Activated CD4-positive, alpha-beta T cell treated with anti-CD3 and anti-CD28 coated beads for 4 hours (primary cell): ENCODE data around the gene PMS2.
"Not testable (repeated sequence)": the region's sequence is repeated elsewhere in the genome, so short reads cannot be mapped to it uniquely, and the experiment has no call there.

Source experiments
- DNase-seq, 2 donors: peaks; one replicate each; pipeline ENCODE4 v3.0.0-alpha.2; 2020

The PMS2 gene

DNA sequence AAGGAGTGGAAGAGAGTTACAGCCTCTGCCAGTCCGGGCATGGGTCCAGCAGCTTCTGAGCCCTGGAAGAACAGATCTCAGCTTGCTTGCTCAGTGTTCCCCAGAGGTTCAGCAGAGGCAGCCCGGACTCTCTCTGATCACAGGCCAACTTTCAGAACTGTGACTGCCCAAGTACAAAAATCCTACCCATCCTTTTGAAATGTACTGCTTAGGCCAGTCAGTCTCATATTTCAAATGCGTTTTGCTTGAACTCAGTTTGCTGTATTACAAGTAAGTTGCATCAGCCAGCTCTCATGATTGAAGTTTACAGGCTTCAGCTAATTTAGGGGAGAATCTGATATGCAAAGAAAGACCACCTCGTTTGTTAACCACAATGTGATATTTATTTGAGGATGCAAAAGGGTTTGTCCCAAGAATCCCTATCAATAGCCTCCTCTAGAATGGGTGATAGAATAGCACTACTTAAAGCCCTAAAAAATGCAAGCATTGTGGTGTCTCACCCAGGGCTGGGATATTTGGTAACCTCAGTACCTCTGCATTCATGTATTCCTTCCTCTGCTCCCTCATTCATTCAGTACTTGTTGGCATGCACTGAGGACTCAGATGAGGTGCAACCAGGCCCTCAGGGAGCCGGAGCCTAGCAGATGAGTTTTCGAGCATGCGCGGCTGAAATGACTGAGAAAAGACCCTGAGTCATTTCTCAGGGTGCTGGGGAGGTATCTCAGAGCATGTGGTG is 7.2 kb upstream of the PMS2 start:
- no peak for DNase-seq

DNA sequence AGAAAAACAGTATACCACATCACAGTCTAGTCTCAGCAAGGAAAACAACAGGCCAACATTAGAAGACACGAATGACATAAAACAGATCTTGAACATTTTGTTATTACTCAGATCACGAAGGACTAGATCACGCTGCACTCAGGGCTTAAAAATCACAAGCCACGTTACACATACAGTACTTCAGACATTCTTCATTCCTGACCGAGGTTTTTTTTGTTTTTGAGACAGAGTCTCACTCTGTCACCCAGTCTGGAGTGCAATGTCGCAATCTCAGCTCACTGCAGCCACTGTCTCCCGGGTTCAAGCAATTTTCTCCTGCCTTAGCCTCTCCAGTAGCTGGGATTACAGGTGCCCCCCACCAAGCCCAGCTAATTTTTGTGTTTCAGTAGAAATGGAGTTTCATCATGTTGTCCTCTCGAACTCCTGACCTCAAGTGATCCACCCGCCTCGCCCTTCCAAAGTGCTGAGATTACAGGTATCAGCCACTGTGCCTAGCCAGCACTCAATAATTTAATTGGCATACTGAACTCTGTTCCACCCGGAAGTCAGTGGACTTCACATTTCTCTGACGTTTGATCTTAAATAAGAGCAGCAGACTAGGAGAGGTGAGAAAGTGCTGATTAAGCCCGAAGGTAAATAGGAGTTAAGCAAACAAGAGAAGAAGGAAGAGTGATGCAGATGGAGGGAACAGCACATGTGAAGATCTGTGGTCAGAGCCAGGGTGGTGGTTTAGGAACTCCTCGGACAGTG is 3.7 kb upstream of the PMS2 start:
- DNase-seq = no peak

DNA sequence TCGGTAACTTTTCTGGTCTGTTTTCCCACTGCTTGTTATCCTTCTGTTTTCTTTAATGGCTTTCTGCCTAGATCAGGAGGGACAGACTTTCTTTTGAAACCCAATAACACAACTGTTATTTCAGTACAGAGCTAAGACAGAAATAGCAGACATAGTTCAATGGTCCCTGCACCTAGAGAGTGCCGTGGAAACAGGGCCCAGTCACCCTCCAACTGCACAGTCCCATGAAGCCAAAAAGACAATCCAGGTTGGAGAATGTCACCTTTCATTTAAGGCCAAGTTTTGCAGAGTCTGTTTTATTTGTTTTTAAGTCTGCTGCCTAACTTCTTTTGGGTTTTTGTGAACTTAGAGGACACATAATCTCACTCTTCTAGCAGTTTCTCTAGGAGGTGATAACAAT is 2.7 kb upstream of the PMS2 start:
- DNase-seq = no peak

DNA sequence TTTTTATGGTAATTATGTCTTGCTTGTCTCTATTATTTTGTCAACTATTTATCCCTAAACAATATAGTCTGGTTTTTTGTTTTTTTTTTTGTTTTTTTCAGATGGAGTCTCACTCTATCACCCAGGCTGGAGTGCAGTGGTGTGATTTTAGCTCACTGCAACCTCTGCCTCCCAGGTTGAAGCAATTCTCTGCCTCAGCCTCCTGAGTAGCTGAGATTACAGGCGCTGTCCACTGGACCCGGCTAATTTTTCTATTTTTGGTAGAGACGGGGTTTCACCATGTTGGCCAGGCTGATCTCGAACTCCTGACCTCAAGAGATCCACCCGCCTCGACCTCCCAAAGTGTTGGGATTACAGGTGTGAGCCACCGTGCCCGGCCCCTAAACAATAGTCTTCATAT is 1.5 kb upstream of the PMS2 start:
- DNase-seq = not testable (repeated sequence)

DNA sequence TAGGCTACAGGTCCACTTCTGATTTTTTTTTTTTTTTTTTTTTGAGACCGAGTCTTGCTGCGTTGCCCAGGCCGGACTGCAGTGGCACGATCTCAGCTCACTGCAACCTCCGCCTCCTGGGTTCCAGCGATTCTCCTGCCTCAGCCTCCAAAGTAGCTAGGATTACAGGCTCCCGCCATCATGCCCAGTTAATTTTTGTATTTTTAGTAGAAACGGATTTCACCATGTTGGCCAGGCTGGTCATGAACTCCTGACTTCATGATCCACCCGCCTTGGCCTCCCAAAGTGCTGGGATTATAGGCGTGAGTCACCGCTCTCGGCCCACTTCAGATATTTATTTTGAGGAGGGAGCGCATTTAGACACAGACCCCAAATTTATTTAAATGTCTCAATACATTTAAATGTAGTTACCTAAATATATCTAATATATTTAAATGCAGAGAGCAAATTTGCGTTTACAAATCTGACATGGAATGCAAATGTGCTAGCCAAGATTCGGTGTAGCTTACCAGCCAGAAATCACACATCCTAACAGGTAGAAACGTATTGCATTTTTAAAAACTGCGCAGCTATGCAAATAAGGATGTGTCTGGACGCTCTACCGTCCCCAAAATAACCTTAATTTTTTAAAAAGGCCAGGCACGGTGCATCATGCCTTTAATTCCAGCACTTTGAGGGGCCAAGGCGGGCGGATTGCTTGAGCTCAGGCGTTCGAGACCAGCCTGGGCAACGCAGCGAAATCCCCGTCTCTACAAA is 836 bp downstream of the PMS2 start:
- DNase-seq = not testable (repeated sequence)

DNA sequence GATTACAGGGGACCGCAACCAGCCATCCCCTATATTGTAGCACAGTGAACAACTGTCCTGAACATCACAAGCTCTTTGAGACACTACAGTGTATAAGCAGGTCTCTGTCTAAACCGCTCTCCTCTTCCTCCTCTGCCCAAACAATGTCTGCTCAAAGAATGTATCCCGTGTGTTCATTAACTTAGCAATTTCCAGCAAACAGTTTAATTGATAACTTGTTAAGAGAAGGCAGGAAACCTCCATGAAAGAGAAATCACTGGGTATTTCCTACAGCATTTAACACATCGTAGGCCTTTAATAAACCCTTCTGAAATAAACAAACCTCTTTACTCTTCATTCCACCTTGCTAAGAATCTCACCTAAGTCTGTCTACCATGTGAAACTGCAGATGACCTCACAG is 1.5 kb downstream of the PMS2 start:
- no peak for DNase-seq

DNA sequence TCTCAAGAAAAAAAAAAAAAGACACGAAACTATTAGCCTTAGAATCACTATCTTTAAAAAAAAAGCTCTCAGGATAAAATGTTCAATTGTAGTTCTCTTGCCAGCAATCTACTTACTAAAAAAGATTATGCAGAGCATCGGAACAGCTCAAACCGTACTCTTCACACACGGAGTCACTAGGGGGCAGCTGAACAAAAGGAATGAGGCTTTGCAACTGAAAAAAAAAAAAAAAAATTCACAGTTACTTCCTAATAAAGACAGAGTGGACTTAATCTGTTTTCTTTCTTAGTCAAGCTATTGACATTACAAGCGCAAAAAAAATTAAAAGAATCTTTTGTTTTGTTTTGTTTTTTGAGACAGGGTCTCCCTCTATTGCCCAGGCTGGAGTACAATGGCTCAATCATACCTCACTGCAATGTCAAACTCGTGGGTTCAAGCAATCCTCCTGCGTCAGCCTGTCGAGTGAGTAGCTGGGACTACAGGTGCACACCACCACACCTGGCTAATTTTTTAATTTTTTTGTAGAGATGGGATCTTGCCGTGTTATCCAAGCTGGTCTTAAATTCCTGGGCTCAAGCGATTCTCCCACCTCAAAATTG is 11.5 kb downstream of the PMS2 start:
- peak; percentile 48 to 57 for DNase-seq

DNA sequence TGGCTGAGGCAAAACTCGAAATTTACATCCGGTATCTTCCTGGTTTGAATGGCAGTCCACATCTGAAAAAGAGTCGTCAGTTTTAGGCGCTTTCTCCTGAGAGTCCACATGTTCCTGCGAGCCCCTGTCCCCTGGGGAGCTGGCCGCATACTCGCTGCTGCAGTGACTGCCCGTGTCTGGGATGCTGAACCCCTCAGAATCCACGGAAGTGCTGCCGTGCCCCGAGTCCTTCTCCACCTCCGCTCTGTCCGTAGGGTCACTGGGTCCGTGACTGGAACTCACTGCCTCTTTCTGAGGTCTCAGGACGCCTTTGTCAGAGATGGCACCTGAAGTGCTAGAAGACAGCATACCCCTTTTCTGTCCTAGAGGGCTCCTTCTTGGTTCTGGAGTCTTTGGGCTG is 21.8 kb downstream of the PMS2 start:
- DNase-seq = not testable (repeated sequence)

DNA sequence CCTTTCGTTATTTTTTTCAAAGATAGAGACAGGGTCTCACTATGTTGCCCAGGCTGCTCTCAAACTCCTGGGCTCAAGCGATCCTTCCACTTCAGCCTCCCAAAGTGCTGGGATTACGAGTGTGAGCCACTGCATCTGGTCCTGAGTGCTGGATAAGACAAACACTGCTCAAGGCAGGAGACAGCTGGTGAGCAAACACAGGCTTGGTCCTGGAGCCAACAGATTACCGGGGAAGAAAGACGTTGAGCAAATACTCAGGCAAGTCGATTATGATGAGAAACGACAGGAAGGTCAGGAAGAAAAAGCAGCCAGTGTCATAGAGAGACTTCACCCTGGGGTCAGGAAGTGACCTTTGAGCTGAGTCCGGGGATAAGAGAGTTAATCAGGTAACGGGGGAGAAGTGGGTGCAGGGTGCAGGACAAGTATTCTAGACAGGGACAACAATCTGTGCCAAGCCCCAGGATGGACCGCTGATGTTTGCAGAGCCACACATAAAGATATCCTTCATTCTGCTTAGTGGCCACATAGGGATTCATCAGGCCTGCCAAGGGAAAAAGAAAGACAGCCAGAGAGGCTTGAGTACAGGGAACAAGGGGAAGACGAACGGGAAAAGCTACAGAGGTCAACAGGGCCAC is 29.1 kb downstream of the PMS2 start:
- DNase-seq = not testable (repeated sequence)

DNA sequence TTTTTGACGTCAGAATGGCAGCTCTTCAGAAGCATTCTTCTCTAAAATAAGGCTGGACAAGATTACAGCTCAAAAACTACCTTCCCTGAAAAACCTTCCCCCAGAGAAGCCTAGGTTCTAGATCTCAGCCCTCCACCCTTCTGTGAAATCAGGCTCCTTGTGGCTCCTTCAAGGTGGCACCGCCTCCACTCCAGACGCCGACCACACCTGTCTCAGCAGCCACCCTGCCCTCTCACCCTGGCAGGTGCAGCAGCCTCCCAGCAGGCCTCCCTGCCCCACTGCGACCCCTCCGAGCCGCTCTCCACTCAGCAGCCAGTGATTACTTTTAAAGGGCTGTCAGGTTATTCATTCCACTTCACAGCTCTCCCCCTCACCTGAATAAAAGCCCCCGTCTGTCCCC is 35.3 kb downstream of the PMS2 start:
- DNase-seq = not testable (repeated sequence)

DNA sequence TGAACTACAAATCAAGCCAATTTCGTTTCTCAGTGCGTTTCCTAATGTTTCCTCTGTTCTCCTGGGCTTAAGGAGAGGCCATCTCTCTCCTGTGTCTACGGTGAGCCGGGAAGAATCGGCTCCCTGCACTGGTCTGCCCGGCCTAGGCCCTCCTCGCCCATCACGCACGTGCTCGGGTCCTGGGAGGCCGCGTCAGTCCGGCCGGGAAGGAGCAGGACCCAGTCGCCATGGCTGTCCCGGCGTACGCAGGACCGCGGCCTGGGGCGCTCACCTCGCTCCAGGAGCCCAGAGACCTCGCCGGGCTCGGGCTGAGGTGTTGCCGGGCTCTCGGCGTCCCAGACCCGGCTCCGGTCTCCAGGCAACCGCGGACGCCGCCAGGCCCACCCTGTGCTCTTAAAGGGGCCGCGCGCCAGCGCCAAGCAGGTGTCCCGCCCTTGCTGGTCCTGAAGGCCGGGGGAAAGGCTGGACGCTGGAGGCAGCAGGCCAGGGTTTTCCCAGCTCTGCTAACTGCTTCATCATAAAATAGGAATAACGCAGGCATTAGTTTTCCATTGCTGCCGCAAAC is 38.4 kb downstream of the PMS2 start, which contains the start of gene RSPH10B:
RSPH10B (minus strand) TSS at position 343 of the 565 bp plus-strand sequence. CDS start 3,573 bp downstream, outside the sequence.
- not testable (repeated sequence) for DNase-seq

DNA sequence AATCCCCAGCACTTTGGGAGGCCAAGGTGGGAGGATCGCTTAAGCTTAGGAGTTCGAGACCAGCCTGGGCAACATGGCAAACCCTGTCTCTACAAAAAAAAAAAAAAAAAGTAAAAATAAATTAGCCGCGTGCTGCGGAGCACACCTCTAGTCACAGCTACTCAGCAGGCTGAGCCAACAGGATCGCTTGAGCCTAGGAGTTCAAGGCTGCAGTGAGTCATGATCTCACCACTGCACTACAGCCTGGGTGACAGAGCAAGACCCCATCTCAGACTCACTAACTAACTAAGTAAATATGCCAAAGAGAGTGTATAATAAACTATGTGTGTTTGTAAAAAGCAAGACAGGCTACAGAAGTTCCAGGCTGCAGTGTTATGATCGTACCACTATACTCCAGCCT is 45.0 kb downstream of the PMS2 start:
- not testable (repeated sequence) for DNase-seq

DNA sequence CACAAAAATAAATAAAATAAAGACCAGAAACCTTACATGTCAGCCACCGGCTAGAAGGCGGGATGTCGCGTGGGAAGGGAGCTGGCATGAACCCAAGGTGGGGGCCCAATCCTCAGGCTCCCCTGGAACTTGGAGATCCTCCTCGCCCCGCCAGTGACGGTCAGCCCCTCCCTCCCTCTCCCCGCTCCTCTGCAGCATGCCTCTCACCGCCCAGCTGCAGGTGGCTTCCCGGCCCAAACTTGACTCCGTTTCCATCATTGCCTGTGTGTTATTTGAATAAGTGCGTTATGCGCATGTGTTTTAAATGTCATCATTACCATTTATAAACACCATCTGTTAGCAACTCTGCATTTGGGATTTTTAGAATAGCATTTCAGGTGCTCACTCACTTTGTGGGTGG is 45.6 kb downstream of the PMS2 start:
- not testable (repeated sequence) for DNase-seq

DNA sequence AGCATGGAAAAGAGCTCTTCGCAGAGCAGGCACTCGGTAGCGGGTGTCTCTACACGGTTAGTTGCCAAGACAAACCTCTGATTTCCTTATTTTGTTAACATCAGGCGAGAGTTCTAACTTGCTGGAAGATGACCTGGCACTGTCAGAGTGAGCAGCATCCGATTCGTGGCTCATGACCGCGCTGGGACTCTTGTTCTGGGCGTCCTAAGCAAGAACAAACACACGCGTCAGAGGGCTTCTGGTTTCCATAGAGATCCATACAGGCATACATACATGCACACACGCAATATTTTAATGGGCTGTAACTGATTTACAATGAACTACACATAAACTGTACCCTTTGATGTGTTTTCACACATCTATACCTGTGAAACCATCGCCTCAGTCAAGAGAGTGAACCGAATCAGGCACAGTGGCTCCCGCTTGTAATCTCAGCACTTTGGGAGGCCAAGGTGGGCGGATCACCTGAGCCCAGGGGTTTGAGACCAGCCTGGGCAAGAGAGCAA is 73.9 kb downstream of the PMS2 start:
- not testable (repeated sequence) for DNase-seq

DNA sequence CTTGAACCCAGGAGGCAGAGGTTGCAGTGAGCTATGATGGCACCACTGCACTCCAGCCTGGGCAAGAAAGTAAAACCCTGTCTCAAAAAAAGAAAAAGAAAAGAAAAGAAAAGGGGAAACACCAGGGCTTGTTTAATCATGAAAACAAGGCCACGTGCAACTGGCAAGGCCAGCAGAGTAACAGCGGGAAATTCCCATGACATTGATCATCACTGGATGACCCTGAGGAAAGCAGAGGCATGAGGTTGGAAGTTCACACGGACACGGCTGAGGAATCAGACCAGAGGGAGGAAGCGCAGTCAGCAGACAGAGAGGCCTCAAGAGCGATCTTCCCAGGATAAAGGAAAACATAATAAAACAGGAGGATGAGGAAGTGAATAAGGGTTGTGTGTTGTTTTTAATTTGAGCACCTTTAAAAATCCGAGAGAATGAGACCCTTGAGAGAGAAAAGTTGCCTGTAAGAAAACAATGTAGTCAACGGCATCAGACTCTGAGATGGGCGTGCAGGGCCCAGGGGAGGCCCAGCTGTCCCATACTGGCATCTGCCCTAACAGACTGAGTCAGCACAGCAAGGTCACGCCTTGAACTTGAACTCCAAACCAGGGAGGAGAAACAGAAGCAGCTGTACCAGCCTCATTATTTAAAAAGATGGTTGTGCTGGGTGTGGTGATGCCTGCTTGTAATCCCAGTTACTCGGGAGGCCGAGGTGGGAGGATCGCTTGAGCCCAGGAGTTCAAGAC is 76.8 kb downstream of the PMS2 start:
- not testable (repeated sequence) for DNase-seq

DNA sequence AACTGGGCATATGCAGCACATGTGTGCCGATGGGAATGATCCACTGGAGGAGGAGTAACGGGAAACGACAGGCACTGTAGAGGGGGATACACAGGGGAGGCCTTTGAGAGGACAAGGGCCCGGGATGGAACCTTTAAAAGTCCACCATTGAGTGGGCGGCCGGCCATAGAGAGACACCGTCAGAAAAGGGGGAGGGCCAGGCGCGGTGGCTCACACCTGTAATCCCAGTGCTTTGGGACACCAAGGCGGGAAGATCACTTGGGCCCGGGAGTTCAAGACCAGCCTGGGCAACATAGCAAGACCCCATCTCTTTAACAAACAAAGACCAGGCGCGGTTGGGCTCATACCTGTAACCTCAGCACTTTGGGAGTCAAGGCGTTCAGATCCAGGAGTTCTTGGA is 77.6 kb downstream of the PMS2 start:
- not testable (repeated sequence) for DNase-seq

DNA sequence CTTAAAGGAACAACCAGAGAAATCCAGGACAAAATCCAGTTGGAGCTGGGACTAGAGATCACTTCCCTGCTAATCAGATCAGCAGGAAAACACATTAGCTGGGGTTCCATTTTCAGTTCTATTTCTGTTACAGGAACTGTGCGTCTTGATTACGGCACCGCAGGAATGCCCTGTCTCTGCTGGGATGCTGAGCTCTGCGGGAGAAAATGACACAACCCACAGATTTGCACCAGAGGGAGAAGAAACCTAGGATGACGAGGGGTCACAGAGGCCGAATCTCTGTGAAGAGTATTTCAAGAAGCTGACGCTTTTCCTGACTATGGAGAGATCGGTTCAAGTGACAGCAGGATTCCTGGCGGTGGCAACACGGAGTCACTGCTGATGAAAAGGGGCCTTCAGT is 78.6 kb downstream of the PMS2 start:
- not testable (repeated sequence) for DNase-seq

DNA sequence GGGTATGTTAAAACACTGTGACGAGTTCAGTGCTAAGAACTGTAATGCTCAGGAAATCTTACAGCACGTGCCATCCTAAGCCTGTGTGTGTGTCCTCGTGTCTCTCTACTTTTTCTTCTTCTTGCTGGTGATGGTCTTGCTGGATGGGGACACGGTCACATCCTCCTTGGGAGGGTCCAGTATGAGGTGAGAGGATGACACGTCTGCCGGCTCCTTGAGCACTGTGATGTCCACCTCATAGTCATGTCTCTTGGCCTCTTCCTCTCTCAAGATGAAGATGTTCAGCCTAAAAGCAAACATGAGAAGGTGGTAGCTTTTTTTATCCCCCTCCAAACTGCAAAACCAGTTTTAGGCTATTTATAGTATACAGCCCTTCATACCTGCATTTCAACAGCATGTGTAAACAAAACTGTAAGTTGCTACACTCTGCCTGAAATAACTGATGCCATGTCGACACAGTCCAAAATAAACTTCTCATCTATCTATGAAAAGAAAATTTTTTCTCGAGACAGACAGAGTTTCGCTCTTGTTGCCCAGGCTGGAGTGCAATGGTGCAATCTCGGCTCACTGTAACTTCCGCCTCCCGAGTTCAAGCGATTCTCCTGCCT is 82.5 kb downstream of the PMS2 start:
- DNase-seq = not testable (repeated sequence)

DNA sequence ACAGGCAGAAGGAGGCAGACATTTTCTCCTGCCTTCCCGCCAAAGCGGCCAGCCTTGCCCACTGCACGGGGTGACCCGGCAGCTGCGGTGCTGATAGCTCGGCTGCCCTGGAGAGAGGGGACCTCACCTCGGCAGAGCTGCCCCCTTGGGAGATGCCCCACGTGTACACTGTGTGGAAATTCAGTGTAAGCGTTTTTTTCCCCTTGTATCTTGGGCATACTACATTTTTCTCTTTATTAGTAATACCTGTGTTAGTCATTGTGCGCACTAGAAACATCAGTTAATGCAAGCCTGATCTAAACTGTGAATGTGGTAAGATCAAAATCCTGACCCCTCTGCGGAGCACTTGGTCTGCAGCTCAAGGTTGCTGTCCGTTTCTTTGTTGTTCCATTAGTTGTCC is 84.2 kb downstream of the PMS2 start:
- not testable (repeated sequence) for DNase-seq

DNA sequence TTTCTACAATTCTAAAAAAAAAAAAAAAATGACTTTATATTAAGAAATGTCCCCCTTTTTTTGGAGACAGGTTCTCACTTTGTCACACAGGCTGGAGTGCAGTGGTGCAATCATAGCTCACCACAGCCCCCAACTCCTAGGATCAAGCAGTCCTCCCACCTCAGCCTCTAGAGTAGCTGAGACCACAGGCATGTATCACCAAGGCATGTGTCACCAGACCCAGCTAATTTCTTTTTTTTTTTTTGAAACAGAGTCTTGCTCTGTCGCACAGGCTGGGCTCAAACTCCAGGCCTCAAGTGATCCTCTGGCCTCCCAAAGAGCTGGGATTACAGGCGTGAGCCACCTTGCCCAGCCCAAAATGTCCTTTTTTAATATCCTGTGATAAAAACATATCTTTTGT is 84.7 kb downstream of the PMS2 start:
- DNase-seq = not testable (repeated sequence)
